ENCODE measurements around the gene CCDC92B. TPM values are rescaled to one million over a fixed set of nuclear protein-coding genes. Genes with fewer than 3 reads are reported as not detected.

The CCDC92B gene
- total and polyA plus RNA-seq, 9 of the 15 experiments (the other 6 are each of a cell fraction or from before 2014, with no cell fraction given): not detected

GRCh38 chr17:2782055-2782454 is 32.6 kb upstream of the CCDC92B start (continued):
- TF ChIP-seq CHD7 (IDR thresholded peaks at IDR 0.05; ENCODE audit: low read depth, low read length) (no peak), TRIM24 (IDR thresholded peaks at IDR 0.05) (no peak), THRB (CRISPR knock-in tag; conservative IDR thresholded peaks at IDR 0.05) (no peak)
